ENCODE data around the gene PTK7.
"Not testable (repeated sequence)": the region's sequence is repeated elsewhere in the genome, so short reads cannot be mapped to it uniquely, and the experiment has no call there.

The PTK7 gene

DNA sequence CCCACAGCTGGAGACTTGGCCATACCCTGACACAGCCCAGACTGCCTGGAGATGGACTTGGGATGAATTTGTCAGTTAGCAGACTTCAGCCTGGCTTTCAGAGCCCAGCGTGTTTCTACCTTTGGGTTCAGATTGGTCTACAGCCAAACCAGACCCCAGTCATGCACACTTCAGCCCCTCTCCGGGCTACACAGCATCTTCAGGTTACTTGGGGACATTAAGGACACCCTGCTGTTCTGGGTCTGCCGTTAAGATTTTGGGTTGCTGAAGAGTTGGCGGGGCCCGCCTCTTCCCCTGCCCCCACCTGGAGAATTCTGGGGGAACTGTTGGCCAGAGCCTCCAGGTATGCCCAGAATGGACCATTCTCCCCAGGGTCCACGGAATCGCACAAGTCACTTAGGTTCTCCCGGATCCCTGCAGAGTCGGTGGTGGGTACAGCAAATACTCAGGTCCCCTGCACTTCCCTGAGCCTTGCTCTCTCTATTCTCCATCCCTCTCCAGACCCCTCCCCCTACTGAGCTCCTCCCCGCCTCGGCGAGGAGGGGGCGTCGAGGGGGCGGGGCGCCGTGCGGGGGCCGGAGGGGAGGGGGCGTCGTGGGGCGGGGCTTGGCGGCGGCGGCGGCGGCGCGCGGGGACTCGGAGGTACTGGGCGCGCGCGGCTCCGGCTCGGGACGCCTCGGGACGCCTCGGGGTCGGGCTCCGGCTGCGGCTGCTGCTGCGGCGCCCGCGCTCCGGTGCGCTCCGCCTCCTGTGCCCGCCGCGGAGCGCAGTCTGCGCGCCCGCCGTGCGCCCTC is at the start of gene PTK7:
Gene PTK7 (plus strand): TSS at position 645 of the 794 bp plus-strand sequence. CDS start 175 bp downstream, outside the sequence.
- no peak for DNase-seq (ENCODE audit: low read depth in 2 of 2, low spot score in 1 of 2)

DNA sequence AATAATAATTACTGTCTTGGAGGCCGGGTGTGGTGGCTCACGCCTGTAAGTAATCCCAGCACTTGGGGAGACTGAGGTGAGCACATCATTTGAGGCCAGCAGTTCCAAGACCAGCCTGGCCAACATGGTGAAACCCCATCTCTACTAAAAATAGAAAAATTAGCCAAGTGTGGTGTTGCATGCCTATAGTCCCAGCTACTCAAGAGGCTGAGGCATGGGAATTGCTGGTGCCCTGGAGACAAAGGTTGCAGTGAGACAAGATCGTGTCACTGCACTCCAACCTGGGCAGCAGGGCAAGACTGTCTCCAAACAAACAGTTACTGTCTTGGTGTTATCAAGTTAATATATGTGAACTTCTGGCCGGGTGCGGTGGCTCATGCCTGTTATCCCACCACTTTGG is 49.7 kb upstream of the PTK7 start:
- no peak for DNase-seq (ENCODE audit: low read depth in 2 of 2, low spot score in 1 of 2)

DNA sequence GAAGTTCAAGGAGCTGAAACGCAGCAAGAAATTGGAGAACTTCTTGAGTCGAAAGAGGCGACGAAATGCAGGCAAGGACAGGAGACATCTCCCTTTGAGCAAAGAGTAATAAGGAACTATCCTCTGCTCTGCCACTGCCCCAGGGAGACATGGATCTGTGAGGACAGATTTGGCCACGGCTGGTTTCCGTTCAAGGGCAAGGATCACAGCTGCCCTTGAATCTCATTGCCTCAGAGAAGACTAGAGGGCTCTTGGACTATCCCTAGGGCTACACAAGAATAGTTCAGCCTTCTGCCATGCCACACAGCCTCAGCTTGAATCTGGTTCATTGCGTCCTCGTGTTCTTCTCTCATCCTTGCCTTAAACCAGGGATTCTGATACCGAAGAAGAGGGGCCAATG is 47.0 kb upstream of the PTK7 start:
- no peak for DNase-seq (ENCODE audit: low read depth in 2 of 2, low spot score in 1 of 2)

- no peak for DNase-seq (ENCODE audit: low read depth in 2 of 2, low spot score in 1 of 2)
These were observed 43.8 kb upstream of the PTK7 start for GRCh38 chr6:43032326-43032725.

GRCh38 chr6:43033496-43034189 is 42.5 kb upstream of the PTK7 start:
- DNase-seq (ENCODE audit: low read depth in 2 of 2, low spot score in 1 of 2): no peak

DNA sequence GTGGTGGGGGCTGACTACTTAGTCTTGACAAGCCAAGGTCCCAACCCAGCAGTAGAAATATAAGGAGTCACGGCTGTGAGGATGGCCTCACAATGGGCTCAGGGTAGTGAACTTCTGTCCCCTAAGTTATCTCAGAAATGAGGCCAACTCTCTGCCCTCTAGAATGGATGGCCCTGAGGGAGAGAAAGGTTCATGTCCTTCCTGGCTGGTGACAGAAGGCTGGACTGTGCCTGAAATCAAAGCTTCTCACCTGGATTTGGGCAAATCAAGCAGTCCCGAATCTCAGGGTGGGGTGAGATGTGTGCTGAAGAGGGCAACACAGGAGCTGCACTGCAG is 42.0 kb upstream of the PTK7 start:
- DNase-seq (ENCODE audit: low read depth in 2 of 2, low spot score in 1 of 2): no peak

GRCh38 chr6:43035495-43036194 is 40.5 kb upstream of the PTK7 start:
- no peak for DNase-seq (ENCODE audit: low read depth in 2 of 2, low spot score in 1 of 2)

DNA sequence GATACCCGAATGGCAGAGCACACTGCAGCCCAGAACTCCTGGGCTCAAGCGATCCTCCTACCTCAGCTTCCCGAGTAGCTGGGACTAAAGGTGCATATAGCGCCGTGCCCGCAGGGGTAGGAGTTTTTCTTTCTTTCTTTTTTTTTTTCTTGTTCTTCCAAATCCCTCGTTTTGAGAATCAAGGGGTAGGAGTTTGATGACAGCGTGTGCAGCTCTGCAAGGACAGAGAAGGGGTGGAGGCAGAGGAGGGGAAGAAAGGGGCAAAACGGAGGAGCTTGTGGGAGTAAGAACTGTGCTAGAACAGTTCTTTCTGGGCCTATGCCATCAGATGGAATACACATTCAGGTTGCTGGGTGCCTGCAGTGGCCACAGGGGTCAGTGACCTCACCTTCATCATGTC is 39.4 kb upstream of the PTK7 start:
- DNase-seq (ENCODE audit: low read depth in 2 of 2, low spot score in 1 of 2): no peak

DNA sequence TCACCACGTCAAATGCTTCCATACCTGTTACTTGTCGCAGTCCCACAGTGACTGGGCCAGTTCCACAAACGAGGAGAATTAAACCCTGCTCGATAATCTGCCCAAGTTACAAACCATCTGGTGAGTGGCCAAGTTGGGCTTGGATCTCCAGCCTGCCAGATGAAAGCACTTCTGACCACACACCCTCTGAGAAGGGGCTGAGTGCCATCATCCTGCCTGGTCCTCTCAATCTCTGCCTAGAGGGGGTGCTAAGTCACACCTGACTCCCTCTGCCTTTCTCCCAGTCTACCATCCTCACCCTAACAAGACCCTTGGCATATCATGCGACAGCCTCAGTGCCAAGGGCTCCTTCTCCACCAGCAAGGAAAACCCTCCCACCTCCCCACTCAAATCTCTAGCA is 38.9 kb upstream of the PTK7 start:
- no peak for DNase-seq (ENCODE audit: low read depth in 2 of 2, low spot score in 1 of 2)

- no peak for DNase-seq (ENCODE audit: low read depth in 2 of 2, low spot score in 1 of 2)
These were observed 38.4 kb upstream of the PTK7 start for GRCh38 chr6:43037706-43038105.

- no peak for DNase-seq (ENCODE audit: low read depth in 2 of 2, low spot score in 1 of 2)
These were observed 37.4 kb upstream of the PTK7 start for GRCh38 chr6:43038727-43039126.

GRCh38 chr6:43040542-43041257 is 35.4 kb upstream of the PTK7 start:
- DNase-seq (ENCODE audit: low read depth in 2 of 2, low spot score in 1 of 2): no peak

GRCh38 chr6:43041475-43041874 is 34.6 kb upstream of the PTK7 start:
- DNase-seq (ENCODE audit: low read depth in 2 of 2, low spot score in 1 of 2): not testable (repeated sequence)

GRCh38 chr6:43043310-43043709 is 32.8 kb upstream of the PTK7 start:
- DNase-seq (ENCODE audit: low read depth in 2 of 2, low spot score in 1 of 2): no peak

DNA sequence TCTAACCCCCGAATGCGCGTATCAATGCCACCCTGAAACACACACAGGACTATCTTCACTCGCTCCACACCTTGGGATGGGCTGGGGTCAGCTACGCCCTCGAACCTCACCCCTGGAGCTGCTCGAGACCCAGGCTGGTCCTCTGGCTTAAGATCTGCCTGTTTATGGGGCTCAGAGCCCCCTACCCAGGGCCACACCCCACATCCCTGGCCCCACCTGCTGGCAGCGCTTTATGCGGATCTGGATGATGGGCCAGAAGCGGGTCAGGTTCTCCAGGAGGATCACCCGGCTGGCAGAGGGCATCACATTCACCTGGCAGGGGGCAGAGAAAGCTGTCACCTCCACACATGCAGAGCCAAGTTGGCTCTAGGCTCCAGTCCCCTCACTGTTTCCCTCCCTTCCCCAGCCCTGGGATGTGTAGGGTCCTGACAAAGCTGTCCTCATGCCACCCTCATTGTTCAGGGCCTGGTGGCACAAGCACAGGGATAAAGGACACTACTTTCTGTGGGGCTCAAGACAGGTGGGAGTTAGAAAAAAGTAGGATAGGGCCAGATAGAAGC is 30.7 kb upstream of the PTK7 start:
- no peak for DNase-seq (ENCODE audit: low read depth in 2 of 2, low spot score in 1 of 2)

- no peak for DNase-seq (ENCODE audit: low read depth in 2 of 2, low spot score in 1 of 2)
These were observed 28.1 kb upstream of the PTK7 start for GRCh38 chr6:43047998-43048397.

DNA sequence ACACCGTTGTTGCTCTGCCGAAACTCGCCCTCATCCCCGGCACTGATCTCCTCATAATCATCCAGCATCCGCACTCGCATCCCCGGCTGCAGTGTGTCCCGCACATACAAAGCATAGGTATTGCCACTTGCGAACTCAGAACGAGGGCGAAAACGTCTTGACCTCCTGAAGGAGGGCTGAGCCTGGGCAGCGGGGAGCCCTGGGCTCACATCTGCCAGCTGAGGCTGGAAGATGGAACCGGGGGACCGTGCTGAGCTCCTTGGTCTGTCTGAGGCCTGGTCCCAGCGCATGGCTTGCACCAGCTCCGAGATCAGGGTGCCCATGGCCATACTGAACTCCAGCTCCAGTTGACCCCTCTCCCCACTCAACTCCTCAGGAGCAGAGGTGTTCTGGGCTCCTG is 25.1 kb upstream of the PTK7 start:
- no peak for DNase-seq (ENCODE audit: low read depth in 2 of 2, low spot score in 1 of 2)

DNA sequence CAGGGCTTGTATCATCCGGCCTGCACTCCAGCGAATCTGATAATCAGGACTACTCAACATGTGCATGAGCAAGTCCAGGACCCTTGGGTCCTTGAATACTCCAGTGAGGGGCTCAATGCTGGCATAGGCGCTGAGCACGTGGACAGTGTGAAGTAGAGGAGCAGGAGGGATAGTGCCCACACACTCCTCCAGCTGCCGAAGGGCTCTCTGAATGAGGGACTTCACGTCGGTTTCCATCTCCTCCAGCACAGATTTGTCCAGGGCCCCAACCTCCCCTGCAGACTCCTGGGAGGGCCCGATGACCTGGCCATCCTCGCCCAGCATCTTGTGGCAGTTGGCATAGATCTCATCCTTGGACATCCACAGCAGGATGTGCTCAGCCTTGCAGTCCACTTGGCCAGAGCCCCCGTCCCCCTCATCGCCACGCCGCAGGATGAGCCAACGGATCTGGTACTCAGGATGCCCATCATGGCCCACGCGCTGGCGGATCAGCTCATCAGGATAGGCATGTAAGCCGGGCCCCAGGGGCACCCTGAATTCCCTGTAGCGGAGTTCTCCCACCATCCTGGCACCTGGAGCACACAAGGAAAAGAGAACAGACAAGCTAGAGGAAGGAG is 23.8 kb upstream of the PTK7 start:
- no peak for DNase-seq (ENCODE audit: low read depth in 2 of 2, low spot score in 1 of 2)

GRCh38 chr6:43052842-43053544 is 23.1 kb upstream of the PTK7 start:
- DNase-seq (ENCODE audit: low read depth in 2 of 2, low spot score in 1 of 2): no peak

DNA sequence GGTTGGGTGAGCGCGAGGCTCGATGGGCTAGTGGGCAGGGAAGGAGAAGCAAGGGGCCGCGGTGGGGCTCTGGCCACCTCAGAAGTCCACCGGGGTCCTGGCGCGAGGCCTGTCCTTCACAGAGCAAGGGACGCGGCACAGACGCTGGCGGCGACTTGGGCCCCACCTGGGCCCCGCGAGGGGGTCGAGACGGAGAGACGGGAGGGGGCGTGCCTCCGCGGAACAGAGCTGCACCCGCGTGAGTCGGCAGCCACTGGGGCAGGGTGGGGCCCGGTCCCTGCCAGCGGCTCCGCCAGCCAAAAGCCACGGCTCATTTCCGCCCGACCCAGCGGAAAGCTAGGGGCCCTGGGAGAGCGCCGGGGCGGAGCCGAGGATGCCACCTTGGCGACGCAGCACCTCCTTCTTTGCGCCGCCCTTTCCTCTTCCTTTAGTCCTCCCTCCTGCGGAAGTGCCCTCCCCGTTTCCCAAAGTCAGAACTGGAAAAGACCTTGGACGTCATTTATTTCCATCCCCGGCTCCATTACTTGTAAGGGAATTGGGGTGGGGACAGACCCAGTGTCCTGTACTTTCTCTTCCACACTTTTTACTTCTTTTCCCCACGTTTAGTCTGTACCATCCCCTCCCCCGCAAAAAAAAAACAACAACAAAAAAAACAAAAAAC is 22.4 kb upstream of the PTK7 start, which contains the start of gene CUL7:
Gene CUL7 (minus strand): TSS at position 307 of the 661 bp plus-strand sequence. CDS start 1,063 bp downstream, outside the sequence.
- peak; percentile 61 to 77 for DNase-seq (ENCODE audit: low read depth in 2 of 2, low spot score in 1 of 2)

Measured in stimulated activated CD8-positive, alpha-beta memory T cell treated with anti-CD3 and anti-CD28 coated beads, Interleukin-4, amount 100 ng/mL, for 1 hour (primary cell).